HEK293 (cell line): Measurements from ENCODE around the gene ADD2.

ENCODE experiments used
- ATF2 ChIP-seq: fragments of 450-650 bp; formaldehyde crosslinking; IDR thresholded peaks from 2 replicates; pipeline ENCODE4 v1.5.1; 2016; ENCODE audit warnings: missing biosample characterization, missing genetic modification characterization, low read depth
- ZNF140 ChIP-seq: fragments of 450-650 bp; formaldehyde crosslinking; IDR thresholded peaks from 2 replicates; pipeline ENCODE4 v1.5.1; 2016; ENCODE audit warnings: missing biosample characterization, missing genetic modification characterization
- ZNF37A ChIP-seq: fragments of 450-650 bp; IDR thresholded peaks from 2 replicates; pipeline ENCODE4 v1.5.1; 2018; ENCODE audit warnings: missing biosample characterization, missing genetic modification characterization
- ZNF626 ChIP-seq: fragments of 450-650 bp; sonication (Bioruptor Pico); formaldehyde crosslinking; IDR thresholded peaks from 2 replicates; pipeline ENCODE4 v1.5.1; 2018; ENCODE audit warnings: missing biosample characterization, missing genetic modification characterization, inconsistent platforms
- ZNF670 ChIP-seq: fragments of 450-650 bp; formaldehyde crosslinking; IDR thresholded peaks from 2 replicates; pipeline ENCODE4 v1.5.1; 2016; ENCODE audit warnings: missing biosample characterization, missing genetic modification characterization, low read depth

- TF ChIP-seq ATF2 (tag by site-specific recombination) (no peak), ZNF140 (tag by site-specific recombination) (no peak), ZNF37A (tag by site-specific recombination) (no peak), ZNF626 (tag by site-specific recombination) (no peak), ZNF670 (tag by site-specific recombination) (no peak)
Observed at GRCh38 chr2:70775141-70775540, 7.1 kb upstream of the ADD2 start.
